Stomach smooth muscle (tissue), 2 donors: ENCODE measurements around the gene DALRD3.
A peak's percentile ranks its signal among the peaks of the same experiment; 100 is the strongest.

Experiments used
- H3K27ac ChIP-seq: one replicate; pipeline ENCODE4 v1.7.0; 2013; ENCODE audit warnings: mild to moderate bottlenecking, low read length, inconsistent platforms
- H3K27me3 ChIP-seq, 2 donors: one replicate each; pipeline ENCODE4 v1.7.0; 2013; ENCODE audit warnings: low read length in 2 of 2; ENCODE audit not compliant: insufficient read depth in 2 of 2, control insufficient read depth in 1 of 2
- H3K36me3 ChIP-seq, 2 donors: one replicate each; pipeline ENCODE4 v1.7.0; 2013; ENCODE audit warnings: low read length in 2 of 2; ENCODE audit not compliant: control insufficient read depth in 2 of 2, insufficient read depth in 2 of 2
- H3K4me1 ChIP-seq: one replicate; pipeline ENCODE4 v1.7.0; 2013; ENCODE audit warnings: low read length; ENCODE audit not compliant: control insufficient read depth, insufficient read depth
- H3K4me3 ChIP-seq, 2 donors: one replicate each; pipeline ENCODE4 v1.7.0; 2013; ENCODE audit warnings: low read length in 2 of 2
- H3K9ac ChIP-seq, 2 donors: one replicate each; pipeline ENCODE4 v1.7.0; 2013; ENCODE audit warnings: low read length in 2 of 2, mild to moderate bottlenecking in 1 of 2
- H3K9me3 ChIP-seq, 2 donors: one replicate each; pipeline ENCODE4 v1.7.0; 2013; ENCODE audit warnings: low read length in 2 of 2; ENCODE audit not compliant: control insufficient read depth in 2 of 2
- donor health status: healthy.
- donor health status: Pancreatic carcinoma.

Gene DALRD3

DNA sequence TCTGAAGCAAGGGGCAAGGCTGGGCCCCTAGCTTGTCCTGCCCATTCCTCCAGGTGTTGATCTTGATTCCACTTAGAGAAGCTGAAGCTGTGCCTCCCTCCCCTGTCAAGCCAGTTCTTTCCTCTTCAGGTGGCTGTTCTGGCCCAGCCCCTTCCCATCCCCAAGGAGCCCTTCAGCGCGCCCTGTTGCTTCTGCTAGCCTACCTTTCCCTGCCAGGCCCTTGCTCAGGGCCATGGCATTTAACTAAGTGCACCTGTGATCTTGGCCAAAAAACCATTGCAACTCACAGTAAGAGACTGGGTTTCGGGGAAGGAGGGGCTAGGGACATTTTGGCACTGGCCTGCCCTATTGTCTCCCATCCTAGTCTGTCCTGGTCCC, 13.1 kb downstream of the DALRD3 start:
- Histone ChIP-seq H3K9ac (no peak overlapping the region), H3K36me3 (peaks cover 0 to 7% of the 10 kb centered on the region in 2 donors), H3K27ac (no peak overlapping the region), H3K9me3 (no peaks in the 10 kb centered on the region), H3K4me3 (no peak overlapping the region), H3K27me3 (no peaks in the 10 kb centered on the region), H3K4me1 (peaks cover 18% of the 10 kb centered on the region)

DNA sequence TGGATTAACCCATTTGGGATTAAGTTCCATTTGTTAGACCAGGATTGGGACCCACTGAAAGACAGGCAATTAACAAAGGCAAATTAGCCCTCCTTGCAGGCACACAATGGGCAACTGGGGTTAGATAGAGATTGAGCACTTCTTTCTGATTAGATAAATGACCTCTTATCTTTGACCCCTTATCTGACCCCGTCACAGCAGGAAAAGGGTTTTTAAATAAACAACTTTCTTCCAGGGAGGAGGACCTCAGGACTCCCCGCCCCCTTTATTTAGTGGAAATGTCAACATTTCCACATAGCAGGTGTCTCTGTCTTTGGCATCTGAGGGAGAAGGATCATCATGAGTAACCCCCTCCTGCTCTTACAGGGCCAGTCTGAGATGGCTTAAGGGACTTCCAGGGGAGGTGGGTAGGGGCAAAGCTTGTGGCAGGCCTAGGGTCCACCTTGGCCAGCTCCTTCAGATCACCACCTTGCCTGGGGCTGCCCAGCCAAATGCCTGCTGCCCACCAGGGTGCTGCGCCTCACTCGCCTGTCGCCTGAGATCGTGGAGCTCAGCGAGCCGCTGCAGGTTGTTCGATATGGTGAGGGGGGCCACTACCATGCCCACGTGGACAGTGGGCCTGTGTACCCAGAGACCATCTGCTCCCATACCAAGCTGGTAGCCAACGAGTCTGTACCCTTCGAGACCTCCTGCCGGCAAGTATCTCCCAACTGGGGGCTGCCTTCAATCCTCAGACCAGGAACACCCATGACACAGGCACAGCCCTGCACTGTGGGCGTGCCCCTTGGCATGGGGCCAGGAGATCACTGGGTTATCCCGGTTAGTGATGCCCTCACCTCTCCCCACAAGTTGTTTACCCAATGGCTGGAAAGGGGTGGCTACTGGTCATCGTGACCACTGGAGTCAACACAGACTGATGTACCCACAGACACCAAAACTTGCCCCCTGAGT, 13.8 kb downstream of the DALRD3 start:
- no peaks in the 10 kb centered on the region for H3K27me3 ChIP-seq
- H3K4me3 ChIP-seq: no peak overlapping the region
- no peak overlapping the region for H3K27ac ChIP-seq
- H3K4me1 ChIP-seq: peaks cover 18% of the 10 kb centered on the region
- H3K36me3 ChIP-seq: peaks cover 0 to 9% of the 10 kb centered on the region in 2 donors
- no peak overlapping the region for H3K9ac ChIP-seq
- no peaks in the 10 kb centered on the region for H3K9me3 ChIP-seq

DNA sequence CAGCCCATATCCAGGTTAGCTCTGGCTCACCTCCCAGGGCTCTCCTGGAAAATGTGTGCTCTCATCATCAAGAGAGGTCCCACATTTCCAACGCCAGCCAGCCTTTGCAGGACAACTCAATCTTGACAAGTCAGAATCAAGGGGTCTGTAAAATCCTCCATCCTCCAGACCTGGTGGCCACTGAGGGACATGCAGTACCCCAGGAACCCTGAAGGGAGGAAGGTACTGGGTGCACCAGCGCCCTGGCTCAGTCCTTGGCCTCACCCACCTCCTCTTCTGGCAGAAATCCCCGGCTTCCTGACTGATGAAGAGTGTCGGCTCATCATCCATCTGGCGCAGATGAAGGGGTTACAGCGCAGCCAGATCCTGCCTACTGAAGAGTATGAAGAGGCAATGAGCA, 17.2 kb downstream of the DALRD3 start:
- Histone ChIP-seq H3K4me3 (no peak overlapping the region), H3K27ac (no peak overlapping the region), H3K9me3 (no peaks in the 10 kb centered on the region), H3K27me3 (no peaks in the 10 kb centered on the region), H3K9ac (no peak overlapping the region), H3K36me3 (peaks cover 3 to 12% of the 10 kb centered on the region in 2 donors), H3K4me1 (peaks cover 3% of the 10 kb centered on the region)

DNA sequence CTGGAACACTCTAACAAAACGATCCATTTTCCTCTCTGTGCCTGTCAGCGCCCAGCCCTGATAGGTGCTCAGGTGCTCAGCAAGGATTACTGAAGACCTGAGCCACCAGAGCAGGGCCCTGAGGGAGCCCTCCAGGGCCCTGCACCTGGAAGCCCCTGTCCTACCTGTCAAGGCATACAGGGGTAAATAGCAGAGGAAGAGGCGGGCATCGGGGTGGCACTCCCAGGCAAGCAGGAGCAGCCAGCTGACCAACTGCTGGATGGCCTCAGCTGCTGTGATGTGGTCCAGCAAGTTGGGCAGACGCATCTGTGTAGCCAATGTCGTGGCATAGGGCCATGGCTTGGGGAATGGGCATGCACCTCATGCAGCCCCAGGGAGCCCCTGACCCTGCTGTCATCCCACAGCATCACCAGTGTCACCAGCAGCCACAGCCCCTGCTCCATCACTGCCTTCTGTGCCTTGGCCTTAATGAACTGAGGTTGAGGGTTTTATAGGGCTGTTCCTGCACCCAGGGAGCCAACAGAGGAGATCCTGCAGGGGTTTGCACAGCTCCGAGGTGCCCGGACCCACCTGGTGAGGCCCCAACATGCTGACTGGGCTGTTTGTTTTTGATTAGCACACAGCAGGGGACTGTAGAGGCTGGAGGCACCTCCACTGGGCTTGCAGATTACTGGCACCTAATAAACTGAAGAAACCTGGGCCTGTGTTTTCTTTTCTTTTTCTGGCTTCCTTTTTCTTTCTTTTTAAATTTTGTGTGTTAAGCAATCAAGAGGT, 19.1 kb downstream of the DALRD3 start:
- no peaks in the 10 kb centered on the region for H3K4me1 ChIP-seq
- H3K4me3 ChIP-seq: no peak overlapping the region
- no peak overlapping the region for H3K27ac ChIP-seq
- H3K9ac ChIP-seq: no peak overlapping the region
- no peaks in the 10 kb centered on the region for H3K27me3 ChIP-seq
- peaks cover 9 to 13% of the 10 kb centered on the region in 2 donors for H3K36me3 ChIP-seq
- no peaks in the 10 kb centered on the region for H3K9me3 ChIP-seq

DNA sequence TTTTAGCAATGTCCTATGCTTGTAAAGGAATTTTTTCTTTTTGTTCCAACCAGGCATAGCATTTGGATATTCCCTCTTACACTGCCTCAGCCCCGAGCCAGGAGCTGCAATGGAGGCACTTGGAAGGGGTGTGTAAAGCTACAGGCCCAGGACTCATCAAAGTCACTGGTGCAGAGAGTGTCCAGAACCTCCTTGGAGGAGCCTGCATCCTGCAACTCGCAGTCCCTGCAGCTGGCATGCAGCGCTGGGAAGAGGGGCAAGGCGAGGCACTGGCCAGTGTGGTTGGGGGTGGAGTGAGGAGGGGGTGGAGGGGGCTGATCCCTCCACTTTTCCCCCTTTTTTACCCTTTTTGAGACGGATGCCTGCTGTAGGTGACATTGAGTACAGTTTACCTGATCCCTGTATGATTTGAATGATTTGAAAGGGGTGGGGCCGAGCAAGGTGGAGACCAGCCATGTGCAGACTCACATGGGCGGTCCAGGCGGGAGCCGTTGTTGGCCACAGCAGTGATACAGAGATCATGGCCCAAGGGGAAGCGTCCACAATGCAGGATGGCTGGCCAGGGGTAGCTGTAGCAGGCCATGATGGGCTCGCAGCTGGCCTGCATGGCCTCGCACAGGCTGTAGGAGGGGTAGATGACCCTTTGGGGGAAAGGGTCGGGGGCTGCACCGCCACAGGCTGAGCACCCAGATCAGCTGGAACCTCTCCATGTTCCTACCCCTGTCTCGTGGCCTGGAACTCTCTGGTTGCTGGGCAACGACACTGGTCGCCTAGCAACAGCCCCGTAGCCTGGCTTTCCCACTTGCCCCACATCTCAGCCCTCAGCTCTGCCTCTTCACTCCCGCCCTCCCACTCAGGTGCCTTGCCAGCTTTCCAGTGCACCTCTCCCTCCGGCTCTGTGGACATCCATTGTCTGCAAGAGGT, 20.4 kb downstream of the DALRD3 start:
- H3K36me3 ChIP-seq: peaks cover 10 to 12% of the 10 kb centered on the region in 2 donors
- H3K27me3 ChIP-seq: no peaks in the 10 kb centered on the region
- no peak overlapping the region for H3K4me3 ChIP-seq
- H3K27ac ChIP-seq: no peak overlapping the region
- no peaks in the 10 kb centered on the region for H3K4me1 ChIP-seq
- H3K9ac ChIP-seq: no peak overlapping the region
- no peaks in the 10 kb centered on the region for H3K9me3 ChIP-seq

DNA sequence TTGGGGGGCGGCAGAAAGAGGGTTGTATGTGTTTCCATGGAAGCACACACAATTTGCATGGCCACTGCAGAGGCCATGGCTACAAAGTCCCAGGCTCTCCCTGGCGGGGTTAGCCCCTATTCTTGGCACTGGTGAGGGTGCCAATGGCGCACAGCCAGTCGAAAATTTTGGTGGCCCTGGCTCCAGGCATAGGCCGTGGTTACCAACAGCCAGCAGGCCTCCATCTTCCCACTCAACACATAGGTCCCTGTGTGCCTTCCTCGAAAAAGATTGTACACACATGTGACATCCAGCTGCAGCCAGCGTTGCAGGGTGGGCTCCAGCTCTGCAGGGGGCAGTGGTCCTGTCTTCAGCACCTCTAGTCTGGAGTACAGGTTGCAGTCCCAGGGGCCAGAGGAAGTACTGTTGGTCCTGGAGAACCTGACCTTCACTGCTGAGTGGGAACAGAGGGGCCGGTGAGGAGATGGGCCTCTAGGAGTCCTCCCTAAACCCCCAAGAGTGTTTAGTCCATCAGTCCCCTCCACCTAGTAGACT, 21.2 kb downstream of the DALRD3 start:
- Histone ChIP-seq H3K36me3 (peaks cover 10 to 12% of the 10 kb centered on the region in 2 donors), H3K9ac (no peak overlapping the region), H3K4me1 (no peaks in the 10 kb centered on the region), H3K9me3 (no peaks in the 10 kb centered on the region), H3K4me3 (no peak overlapping the region), H3K27ac (no peak overlapping the region), H3K27me3 (no peaks in the 10 kb centered on the region)

DNA sequence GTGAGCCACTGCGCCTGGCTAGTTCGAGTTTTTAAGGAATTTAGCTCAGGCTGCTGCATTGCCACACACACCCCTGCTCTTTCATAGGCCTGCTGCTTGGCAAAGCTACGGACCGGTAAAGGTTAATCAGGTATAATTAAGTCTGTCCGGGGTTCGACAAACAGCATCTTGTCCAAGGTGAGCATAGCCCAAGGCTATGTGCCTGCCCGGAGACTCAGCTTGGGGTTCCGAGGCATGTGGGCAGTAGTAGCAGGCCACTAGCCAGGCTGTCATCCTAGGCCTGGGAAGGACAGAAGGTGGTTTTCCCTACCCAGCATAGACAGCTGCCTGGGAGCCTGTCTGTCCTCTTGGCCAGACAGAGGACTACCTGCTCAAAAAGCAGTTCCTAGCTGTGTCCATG, 21.7 kb downstream of the DALRD3 start:
- Histone ChIP-seq H3K9me3 (no peaks in the 10 kb centered on the region), H3K27me3 (no peaks in the 10 kb centered on the region), H3K4me3 (no peak overlapping the region), H3K27ac (no peak overlapping the region), H3K4me1 (peaks cover 4% of the 10 kb centered on the region), H3K9ac (no peak overlapping the region), H3K36me3 (peaks cover 10 to 12% of the 10 kb centered on the region in 2 donors)

DNA sequence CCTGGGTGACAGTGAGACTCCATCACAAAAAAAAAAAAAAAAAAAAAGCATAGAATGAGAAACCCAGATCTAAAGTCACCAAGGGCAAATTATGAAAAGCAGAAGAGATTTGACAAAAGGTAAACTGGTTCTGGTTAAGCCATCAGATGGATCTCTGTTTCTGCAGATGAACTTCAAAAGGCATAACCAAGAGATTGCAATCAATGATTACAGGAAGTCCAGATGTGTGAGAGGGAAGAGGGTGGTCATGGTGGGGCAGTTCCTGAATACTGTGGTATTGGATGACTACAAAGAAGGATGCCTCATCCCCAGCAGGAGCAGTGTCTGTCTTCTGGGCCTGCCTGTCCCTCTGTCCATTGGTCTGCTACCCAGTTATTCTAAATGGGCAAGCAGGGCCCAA, 24.5 kb downstream of the DALRD3 start:
- H3K9me3 ChIP-seq: no peaks in the 10 kb centered on the region
- no peak overlapping the region for H3K4me3 ChIP-seq
- peaks cover 27% of the 10 kb centered on the region for H3K4me1 ChIP-seq

DNA sequence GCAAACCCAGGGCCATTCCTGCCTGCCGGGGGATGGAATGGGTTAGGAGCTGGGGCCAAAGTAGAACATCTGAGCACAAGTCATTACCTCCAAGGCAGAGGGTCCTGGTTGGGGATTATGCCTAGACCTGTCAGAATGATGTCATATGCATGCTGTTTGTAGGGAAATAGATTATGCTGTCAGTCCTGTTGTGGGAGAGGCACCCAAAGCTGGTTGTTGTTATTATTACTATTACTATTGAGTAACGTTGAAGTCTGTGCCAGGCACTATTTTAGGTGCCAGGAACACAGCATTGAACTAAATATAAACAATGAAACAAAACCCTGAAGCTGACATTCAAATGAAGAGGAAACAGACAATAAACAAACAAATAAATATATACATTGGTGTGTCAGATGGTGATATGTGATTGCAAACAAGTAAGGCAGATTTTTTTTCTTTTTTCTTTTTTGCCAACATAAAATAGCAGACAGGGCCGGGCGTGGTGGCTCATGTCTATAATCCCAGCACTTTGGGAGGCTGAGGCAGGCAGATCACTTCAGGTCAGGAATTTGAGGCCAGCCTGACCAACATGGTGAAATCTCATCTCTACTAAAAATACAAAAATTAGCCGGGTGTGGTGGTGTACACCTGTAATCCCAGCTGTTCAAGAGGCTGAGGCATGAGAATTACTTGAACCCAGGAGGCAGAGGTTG, 26.4 kb downstream of the DALRD3 start:
- H3K9me3 ChIP-seq: no peaks in the 10 kb centered on the region
- H3K4me1 ChIP-seq: peaks cover 27% of the 10 kb centered on the region
- peak overlapping the region in 1 of 2 donors; percentile 78 for H3K9ac ChIP-seq
- H3K4me3 ChIP-seq: peak overlapping the region in 1 of 2 donors; percentile 88
- H3K27me3 ChIP-seq: no peaks in the 10 kb centered on the region
- peak overlapping the region; percentile 98 for H3K27ac ChIP-seq
- H3K36me3 ChIP-seq: peaks cover 7 to 12% of the 10 kb centered on the region in 2 donors

More for the DNA sequence above, 24.5 kb downstream of the DALRD3 start:
- H3K27ac ChIP-seq: no peak overlapping the region
- no peaks in the 10 kb centered on the region for H3K27me3 ChIP-seq
- H3K36me3 ChIP-seq: peaks cover 8 to 12% of the 10 kb centered on the region in 2 donors
- no peak overlapping the region for H3K9ac ChIP-seq
